CD8-positive, alpha-beta memory T cell (primary cell): Measurements from ENCODE around the gene LIPG. TPM values are rescaled to one million over a fixed set of nuclear protein-coding genes. Genes with fewer than 3 reads are reported as not detected.
"Not testable (repeated sequence)": the region's sequence is repeated elsewhere in the genome, so short reads cannot be mapped to it uniquely, and the experiment has no call there.

ENCODE experiments used
- CTCF ChIA-PET: fragments of 350-600 bp; sonication (Branson Sonifier 250); formaldehyde crosslinking; loops from one replicate; lab custom pipeline; 2021; ENCODE audit warnings: antibody characterized with exemption; lab: Charles Lee
- POLR2A ChIA-PET: fragments of 350-600 bp; sonication (Branson Sonifier 250); formaldehyde crosslinking; loops from one replicate; lab custom pipeline; 2021; ENCODE audit warnings: antibody characterized with exemption; lab: Charles Lee
- DNase-seq, 5 donors: peaks; one replicate each; pipeline versions ENCODE4 v3.0.0 to v3.0.0-alpha.2; 2020 to 2022; ENCODE audit warnings: mixed read lengths in 1 of 5
- H3K27ac ChIP-seq: one replicate; pipeline ENCODE4 v1.7.0; 2013; ENCODE audit warnings: low read depth, mild to moderate bottlenecking, low read length, moderate library complexity
- H3K27me3 ChIP-seq: 2 replicates; pipeline ENCODE4 v1.7.0; 2013; ENCODE audit warnings: low read length, mild to moderate bottlenecking; ENCODE audit not compliant: insufficient read depth, poor library complexity, severe bottlenecking
- H3K36me3 ChIP-seq: 2 replicates; pipeline ENCODE4 v1.7.0; 2013; ENCODE audit warnings: mild to moderate bottlenecking, low read length, moderate library complexity; ENCODE audit not compliant: insufficient read depth
- H3K4me1 ChIP-seq: 2 replicates; pipeline ENCODE4 v1.7.0; 2013; ENCODE audit warnings: mild to moderate bottlenecking, low read length, moderate library complexity; ENCODE audit not compliant: insufficient read depth
- H3K4me3 ChIP-seq: 2 replicates; pipeline ENCODE4 v1.7.0; 2013; ENCODE audit warnings: mild to moderate bottlenecking, low read length
- H3K9me3 ChIP-seq: 2 replicates; pipeline ENCODE4 v1.7.0; 2013; ENCODE audit warnings: mild to moderate bottlenecking, low read length
- H3K27ac Mint-ChIP-seq, 8 donors: one replicate each; pipeline ENCODE4 v1.8.0; 2020 to 2021; ENCODE audit warnings: mixed read lengths in 8 of 8, mild to moderate bottlenecking in 6 of 8, inconsistent platforms in 3 of 8, moderate library complexity in 3 of 8
- H3K27me3 Mint-ChIP-seq, 2 donors: one replicate each; pipeline ENCODE4 v1.8.0; 2020 to 2021; ENCODE audit warnings: mixed read lengths in 2 of 2, mild to moderate bottlenecking in 1 of 2, moderate library complexity in 1 of 2
- H3K36me3 Mint-ChIP-seq, 3 donors: one replicate each; pipeline ENCODE4 v1.8.0; 2020 to 2021; ENCODE audit warnings: mixed read lengths in 3 of 3, inconsistent platforms in 1 of 3, mild to moderate bottlenecking in 1 of 3
- H3K4me1 Mint-ChIP-seq, 3 donors: one replicate each; pipeline ENCODE4 v1.8.0; 2020 to 2021; ENCODE audit warnings: mixed read lengths in 3 of 3, inconsistent platforms in 1 of 3, mild to moderate bottlenecking in 1 of 3
- H3K4me3 Mint-ChIP-seq, 7 donors: one replicate each; pipeline ENCODE4 v1.8.0; 2020 to 2021; ENCODE audit warnings: mixed read lengths in 7 of 7, mild to moderate bottlenecking in 6 of 7, moderate library complexity in 4 of 7, inconsistent platforms in 2 of 7
- H3K9me3 Mint-ChIP-seq, 5 donors: one replicate each; pipeline ENCODE4 v1.8.0; 2020 to 2022; ENCODE audit warnings: mixed read lengths in 5 of 5, mild to moderate bottlenecking in 3 of 5, moderate library complexity in 2 of 5, inconsistent platforms in 1 of 5
- polyA plus RNA-seq: library from polyadenylated mRNA; unstranded; fragments of 300-500 nt; fragmentation: Illumina TruSeq; gene quantifications from one replicate; pipeline ENCODE4 v1.2.3, GENCODE V29; 2021
- total RNA-seq, 2 experiments: library from RNA; stranded (reverse); gene quantifications; one replicate each; pipeline ENCODE4 v1.2.3, GENCODE V29; 2021

The LIPG gene
- total and polyA plus RNA-seq, 3 experiments from 2014 or later, result not detected

- CTCF ChIA-PET, result interaction anchor here (0.8 kb wide), 1 partner anchor 28 kb away, joined by 3 read pairs; no protein-coding TSS in a partner anchor
- Histone ChIP-seq H3K9me3 (no peaks in the 10 kb centered on the region), H3K27ac (no peak overlapping the region), H3K4me1 (no peaks in the 10 kb centered on the region), H3K4me3 (no peak overlapping the region), H3K27me3 (no peaks in the 10 kb centered on the region), H3K36me3 (no peaks in the 10 kb centered on the region)
- peak overlapping the region in 1 of 8 donors; percentile 48 for H3K27ac Mint-ChIP-seq
- no peaks in the 10 kb centered on the region for H3K4me1 Mint-ChIP-seq
- POLR2A ChIA-PET, result no interaction called here
- no peaks in the 10 kb centered on the region for H3K36me3 Mint-ChIP-seq
- no peak for DNase-seq
- H3K27me3 Mint-ChIP-seq, result peaks cover 6 to 27% of the 10 kb centered on the region in 2 donors
- H3K4me3 Mint-ChIP-seq, result no peak overlapping the region
- no peaks in the 10 kb centered on the region for H3K9me3 Mint-ChIP-seq
These were observed 20.7 kb downstream of the LIPG start for GRCh38 chr18:49582579-49582978.

- Histone ChIP-seq H3K4me1 (no peaks in the 10 kb centered on the region), H3K9me3 (no peaks in the 10 kb centered on the region), H3K4me3 (no peak overlapping the region), H3K36me3 (no peaks in the 10 kb centered on the region), H3K27me3 (no peaks in the 10 kb centered on the region), H3K27ac (no peak overlapping the region)
- peaks cover 10 to 26% of the 10 kb centered on the region in 2 donors for H3K27me3 Mint-ChIP-seq
- H3K36me3 Mint-ChIP-seq, result no peaks in the 10 kb centered on the region
- no peak overlapping the region for H3K27ac Mint-ChIP-seq
- DNase-seq, result no peak
- CTCF ChIA-PET, result no interaction called here
- H3K4me1 Mint-ChIP-seq, result no peaks in the 10 kb centered on the region
- H3K9me3 Mint-ChIP-seq, result no peaks in the 10 kb centered on the region
- POLR2A ChIA-PET, result no interaction called here
- no peak overlapping the region for H3K4me3 Mint-ChIP-seq
These were observed 22.5 kb downstream of the LIPG start for GRCh38 chr18:49584394-49584793.

- H3K27me3 ChIP-seq, H3K36me3 Mint-ChIP-seq, H3K4me1 Mint-ChIP-seq, H3K9me3 ChIP-seq, CTCF ChIA-PET, H3K27ac Mint-ChIP-seq, POLR2A ChIA-PET, H3K27ac ChIP-seq, DNase-seq, H3K36me3 ChIP-seq, H3K4me1 ChIP-seq, H3K4me3 Mint-ChIP-seq, H3K4me3 ChIP-seq, H3K9me3 Mint-ChIP-seq: not testable (repeated sequence)
- peaks cover 7 to 23% of the 10 kb centered on the region in 2 donors for H3K27me3 Mint-ChIP-seq
These were observed 23.1 kb downstream of the LIPG start for GRCh38 chr18:49584951-49585350.

- CTCF ChIA-PET, result no interaction called here
- H3K4me3 Mint-ChIP-seq, result no peak overlapping the region
- no peaks in the 10 kb centered on the region for H3K4me1 Mint-ChIP-seq
- Histone ChIP-seq H3K27me3 (no peaks in the 10 kb centered on the region), H3K9me3 (no peaks in the 10 kb centered on the region), H3K4me1 (no peaks in the 10 kb centered on the region), H3K36me3 (no peaks in the 10 kb centered on the region), H3K27ac (no peak overlapping the region), H3K4me3 (no peak overlapping the region)
- DNase-seq, result no peak
- POLR2A ChIA-PET, result no interaction called here
- H3K36me3 Mint-ChIP-seq, result no peaks in the 10 kb centered on the region
- H3K9me3 Mint-ChIP-seq, result no peaks in the 10 kb centered on the region
- no peak overlapping the region for H3K27ac Mint-ChIP-seq
- H3K27me3 Mint-ChIP-seq, result peaks cover 7 to 15% of the 10 kb centered on the region in 2 donors
These were observed 24.2 kb downstream of the LIPG start for GRCh38 chr18:49585781-49586663.

GRCh38 chr18:49588171-49588570, 26.3 kb downstream of the LIPG start:
- Histone ChIP-seq H3K9me3 (no peaks in the 10 kb centered on the region), H3K27ac (no peak overlapping the region), H3K4me1 (no peaks in the 10 kb centered on the region), H3K36me3 (no peaks in the 10 kb centered on the region), H3K4me3 (no peak overlapping the region), H3K27me3 (no peaks in the 10 kb centered on the region)
- Mint-ChIP-seq H3K27me3 (peaks cover 6 to 8% of the 10 kb centered on the region in 2 donors), H3K36me3 (no peaks in the 10 kb centered on the region), H3K4me3 (no peak overlapping the region), H3K4me1 (no peaks in the 10 kb centered on the region), H3K9me3 (no peaks in the 10 kb centered on the region), H3K27ac (no peak overlapping the region)
- ChIA-PET CTCF (no interaction called here), POLR2A (no interaction called here)
- no peak for DNase-seq

GRCh38 chr18:49588971-49589370, 27.1 kb downstream of the LIPG start:
- Histone ChIP-seq H3K27ac (no peak overlapping the region), H3K9me3 (no peaks in the 10 kb centered on the region), H3K4me1 (no peaks in the 10 kb centered on the region), H3K4me3 (no peak overlapping the region), H3K27me3 (no peaks in the 10 kb centered on the region), H3K36me3 (no peaks in the 10 kb centered on the region)
- Mint-ChIP-seq H3K4me1 (no peaks in the 10 kb centered on the region), H3K9me3 (no peaks in the 10 kb centered on the region), H3K36me3 (no peaks in the 10 kb centered on the region), H3K27me3 (peaks cover 6 to 8% of the 10 kb centered on the region in 2 donors), H3K4me3 (no peak overlapping the region), H3K27ac (no peak overlapping the region)
- POLR2A ChIA-PET, result no interaction called here
- CTCF ChIA-PET, result no interaction called here
- no peak for DNase-seq

GRCh38 chr18:49590608-49591007, 28.8 kb downstream of the LIPG start:
- Histone ChIP-seq H3K4me1 (no peaks in the 10 kb centered on the region), H3K27ac (no peak overlapping the region), H3K9me3 (no peaks in the 10 kb centered on the region), H3K4me3 (no peak overlapping the region), H3K36me3 (no peaks in the 10 kb centered on the region), H3K27me3 (no peaks in the 10 kb centered on the region)
- POLR2A ChIA-PET, result no interaction called here
- Mint-ChIP-seq H3K4me3 (no peak overlapping the region), H3K27me3 (peaks cover 9% of the 10 kb centered on the region in 2 donors), H3K36me3 (no peaks in the 10 kb centered on the region), H3K4me1 (no peaks in the 10 kb centered on the region), H3K9me3 (no peaks in the 10 kb centered on the region), H3K27ac (no peak overlapping the region)
- CTCF ChIA-PET, result no interaction called here
- DNase-seq, result no peak

- Mint-ChIP-seq H3K27me3 (peaks cover 9% of the 10 kb centered on the region in 2 donors), H3K4me3 (no peak overlapping the region), H3K27ac (no peak overlapping the region), H3K36me3 (no peaks in the 10 kb centered on the region), H3K9me3 (no peaks in the 10 kb centered on the region), H3K4me1 (no peaks in the 10 kb centered on the region)
- DNase-seq, result no peak
- POLR2A ChIA-PET, result no interaction called here
- H3K27ac ChIP-seq, result no peak overlapping the region
- no peak overlapping the region for H3K4me3 ChIP-seq
- CTCF ChIA-PET, result no interaction called here
- H3K9me3 ChIP-seq, result no peaks in the 10 kb centered on the region
- H3K27me3 ChIP-seq, result no peaks in the 10 kb centered on the region
- no peaks in the 10 kb centered on the region for H3K4me1 ChIP-seq
- H3K36me3 ChIP-seq, result no peaks in the 10 kb centered on the region
These were observed 29.4 kb downstream of the LIPG start for GRCh38 chr18:49591271-49591670.
